Loucy (cell line): Measurements from ENCODE around the gene C4B.
"Not testable (repeated sequence)": the region's sequence is repeated elsewhere in the genome, so short reads cannot be mapped to it uniquely, and the experiment has no call there.

Experiments
- H2AFZ ChIP-seq: fragments of 200-600 bp; sonication (generic); 2 replicates; pipeline ENCODE4 v1.6.0; 2016; ENCODE audit warnings: antibody characterized with exemption, mild to moderate bottlenecking, low read length, moderate library complexity
- H3F3A ChIP-seq: fragments of 200-600 bp; 2 replicates; pipeline ENCODE4 v1.6.0; 2016; ENCODE audit warnings: antibody characterized with exemption, low read depth, mild to moderate bottlenecking
- H3K27me3 ChIP-seq: fragments of 200-600 bp; sonication (generic); 2 replicates; pipeline ENCODE4 v1.6.1; 2014; ENCODE audit warnings: low read length, mild to moderate bottlenecking; ENCODE audit not compliant: insufficient read depth, poor library complexity, severe bottlenecking
- H3K36me3 ChIP-seq: fragments of 200-600 bp; sonication (generic); 2 replicates; pipeline ENCODE4 v1.6.1; 2016; ENCODE audit warnings: low read length; ENCODE audit not compliant: insufficient read depth
- H3K4me1 ChIP-seq: fragments of 200-600 bp; sonication (generic); 2 replicates; pipeline ENCODE4 v1.5.1; 2014; ENCODE audit warnings: low read length, mild to moderate bottlenecking; ENCODE audit not compliant: insufficient read depth, poor library complexity, severe bottlenecking
- H3K4me2 ChIP-seq: fragments of 200-600 bp; sonication (generic); 2 replicates; pipeline ENCODE4 v1.6.0; 2014; ENCODE audit warnings: antibody characterized with exemption, low read length, low read depth, mild to moderate bottlenecking; ENCODE audit not compliant: poor library complexity, severe bottlenecking
- H3K4me3 ChIP-seq: fragments of 200-600 bp; sonication (generic); 2 replicates; pipeline ENCODE4 v1.5.1; 2014; ENCODE audit warnings: low read length, mild to moderate bottlenecking, mixed read lengths; ENCODE audit not compliant: poor library complexity, severe bottlenecking
- H3K79me2 ChIP-seq: fragments of 200-600 bp; sonication (generic); 2 replicates; pipeline ENCODE4 v1.6.1; 2014; ENCODE audit warnings: low read length; ENCODE audit not compliant: insufficient read depth
- H3K9ac ChIP-seq: fragments of 200-600 bp; sonication (generic); 2 replicates; pipeline ENCODE4 v1.6.0; 2014; ENCODE audit warnings: mild to moderate bottlenecking, low read depth, low read length, moderate library complexity; ENCODE audit not compliant: poor library complexity, severe bottlenecking
- H3K9me2 ChIP-seq: fragments of 200-600 bp; sonication (generic); replicated peaks from 2 replicates; pipeline ENCODE4 v1.6.1; 2016; ENCODE audit warnings: low read depth, low read length, mixed read lengths
- H3K9me3 ChIP-seq: fragments of 200-600 bp; sonication (generic); 2 replicates; pipeline ENCODE4 v1.6.1; 2014; ENCODE audit warnings: mild to moderate bottlenecking, antibody characterized with exemption, low read length, low read depth; ENCODE audit not compliant: insufficient read depth
- H4K20me1 ChIP-seq: fragments of 200-600 bp; sonication (generic); 2 replicates; pipeline ENCODE4 v1.6.0; 2014; ENCODE audit warnings: antibody characterized with exemption, low read length, mild to moderate bottlenecking; ENCODE audit not compliant: insufficient read depth, poor library complexity, severe bottlenecking
- EZH2phosphoT487 ChIP-seq: fragments of 200-600 bp; IDR thresholded peaks from 2 replicates; pipeline ENCODE4 v1.6.1; 2018; ENCODE audit warnings: antibody characterized with exemption, mild to moderate bottlenecking, moderate library complexity, borderline replicate concordance
- TF ChIP-seq, protein P1 (sequence below): fragments of 200-600 bp; sonication (generic); conservative IDR thresholded peaks from 2 replicates; pipeline ENCODE4 v1.5.1; 2014; ENCODE audit warnings: mild to moderate bottlenecking, antibody characterized with exemption, low read length

C4B gene

DNA sequence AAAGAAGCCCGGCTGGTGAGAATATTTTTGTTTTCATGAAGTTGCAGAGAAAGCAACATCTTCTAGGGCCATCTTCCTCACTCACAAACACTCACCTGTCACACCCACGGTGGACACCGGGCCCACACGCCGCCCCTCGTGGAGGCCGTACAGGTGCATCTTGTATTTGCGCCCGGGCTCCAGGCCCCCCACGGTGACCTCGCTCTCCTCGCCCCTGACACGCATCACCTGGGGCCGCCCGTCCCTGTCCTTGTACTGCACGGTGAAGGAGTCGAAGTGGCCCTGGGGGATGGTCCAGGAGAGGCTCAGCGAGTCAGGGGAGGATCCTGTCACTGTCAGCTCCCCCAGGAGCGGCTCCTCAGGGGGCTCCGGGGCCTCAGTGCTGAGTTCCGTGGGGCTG, 41.2 kb downstream of the C4B start:
- not testable (repeated sequence) for H3K9me3 ChIP-seq, H3K9me2 ChIP-seq, H2AFZ ChIP-seq, H4K20me1 ChIP-seq, H3K4me3 ChIP-seq, H3K79me2 ChIP-seq, H3K9ac ChIP-seq, H3K36me3 ChIP-seq, H3K4me2 ChIP-seq, H3F3A ChIP-seq, H3K4me1 ChIP-seq, H3K27me3 ChIP-seq

DNA sequence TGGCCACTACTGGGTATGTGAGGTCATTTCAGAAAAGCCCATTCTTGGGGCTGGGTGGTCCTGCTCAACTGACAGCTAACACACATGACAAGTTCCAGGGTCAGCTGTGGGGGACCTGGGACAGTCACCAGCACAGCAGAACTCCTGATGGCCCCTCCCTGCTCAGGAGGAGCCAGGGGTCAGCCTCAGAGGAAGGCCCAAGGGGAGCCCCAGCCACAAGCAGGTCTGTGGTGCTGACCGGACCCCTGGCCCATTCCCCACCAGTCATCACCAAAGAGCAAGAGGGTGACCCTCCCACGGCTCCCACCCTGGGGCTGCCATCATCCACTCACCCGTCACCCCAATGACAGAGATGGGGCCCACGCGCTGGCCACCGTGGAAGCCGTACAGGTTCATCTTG, 41.7 kb downstream of the C4B start:
- Histone ChIP-seq H3K9ac (no peak overlapping the region), H3K4me1 (no peaks in the 10 kb centered on the region), H3K4me3 (no peak overlapping the region), H3K79me2 (no peaks in the 10 kb centered on the region), H3K36me3 (no peaks in the 10 kb centered on the region), H3K27me3 (no peaks in the 10 kb centered on the region), H3F3A (no peaks in the 10 kb centered on the region), H3K9me2 (no peaks in the 10 kb centered on the region), H2AFZ (no peak overlapping the region), H3K4me2 (no peak overlapping the region), H3K9me3 (no peaks in the 10 kb centered on the region), H4K20me1 (no peaks in the 10 kb centered on the region)
- TF ChIP-seq, protein P1, sequence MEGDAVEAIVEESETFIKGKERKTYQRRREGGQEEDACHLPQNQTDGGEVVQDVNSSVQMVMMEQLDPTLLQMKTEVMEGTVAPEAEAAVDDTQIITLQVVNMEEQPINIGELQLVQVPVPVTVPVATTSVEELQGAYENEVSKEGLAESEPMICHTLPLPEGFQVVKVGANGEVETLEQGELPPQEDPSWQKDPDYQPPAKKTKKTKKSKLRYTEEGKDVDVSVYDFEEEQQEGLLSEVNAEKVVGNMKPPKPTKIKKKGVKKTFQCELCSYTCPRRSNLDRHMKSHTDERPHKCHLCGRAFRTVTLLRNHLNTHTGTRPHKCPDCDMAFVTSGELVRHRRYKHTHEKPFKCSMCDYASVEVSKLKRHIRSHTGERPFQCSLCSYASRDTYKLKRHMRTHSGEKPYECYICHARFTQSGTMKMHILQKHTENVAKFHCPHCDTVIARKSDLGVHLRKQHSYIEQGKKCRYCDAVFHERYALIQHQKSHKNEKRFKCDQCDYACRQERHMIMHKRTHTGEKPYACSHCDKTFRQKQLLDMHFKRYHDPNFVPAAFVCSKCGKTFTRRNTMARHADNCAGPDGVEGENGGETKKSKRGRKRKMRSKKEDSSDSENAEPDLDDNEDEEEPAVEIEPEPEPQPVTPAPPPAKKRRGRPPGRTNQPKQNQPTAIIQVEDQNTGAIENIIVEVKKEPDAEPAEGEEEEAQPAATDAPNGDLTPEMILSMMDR = no peak
- TF ChIP-seq EZH2phosphoT487 = no peak

- Histone ChIP-seq H3F3A (no peaks in the 10 kb centered on the region), H3K9me2 (no peaks in the 10 kb centered on the region), H3K79me2 (no peaks in the 10 kb centered on the region), H2AFZ (no peak overlapping the region), H3K36me3 (no peaks in the 10 kb centered on the region), H3K4me2 (no peak overlapping the region), H3K27me3 (no peaks in the 10 kb centered on the region), H3K4me1 (no peaks in the 10 kb centered on the region), H3K4me3 (no peak overlapping the region), H3K9me3 (no peaks in the 10 kb centered on the region), H4K20me1 (no peaks in the 10 kb centered on the region), H3K9ac (no peak overlapping the region)
- TF ChIP-seq, protein P1 = no peak
- TF ChIP-seq EZH2phosphoT487 = no peak
These were observed 43.4 kb downstream of the C4B start for GRCh38 chr6:32057966-32058365.

- no peak overlapping the region for H2AFZ ChIP-seq
These were observed 43.9 kb downstream of the C4B start for GRCh38 chr6:32058511-32058963.

More at GRCh38 chr6:32058511-32058963, 43.9 kb downstream of the C4B start:
- H3K9me2 ChIP-seq = no peaks in the 10 kb centered on the region
- no peaks in the 10 kb centered on the region for H3F3A ChIP-seq
- H3K9me3 ChIP-seq = no peaks in the 10 kb centered on the region
- no peak overlapping the region for H3K4me3 ChIP-seq
- no peaks in the 10 kb centered on the region for H3K79me2 ChIP-seq
- TF ChIP-seq, protein P1 = no peak
- no peak for TF ChIP-seq EZH2phosphoT487
- H4K20me1 ChIP-seq = no peaks in the 10 kb centered on the region
- H3K36me3 ChIP-seq = no peaks in the 10 kb centered on the region
- no peaks in the 10 kb centered on the region for H3K4me1 ChIP-seq
- no peaks in the 10 kb centered on the region for H3K27me3 ChIP-seq
- H3K9ac ChIP-seq = no peak overlapping the region
- H3K4me2 ChIP-seq = no peak overlapping the region
